HG02885 (cell line): Measurements from ENCODE around the gene DPM1.

Experiments used
- ATAC-seq: cut with Tn5 transposase; IDR thresholded peaks from one replicate; pipeline ENCODE4 v1.9.1; 2021; ENCODE audit warnings: mild to moderate bottlenecking; ENCODE audit not compliant: unreplicated experiment, poor library complexity

The DPM1 gene

GRCh38 chr20:50957798-50958614 lies at the start of gene DPM1:
Gene DPM1 (minus strand): TSS chr20:50958532. CDS start chr20:50958523, 9 bp downstream.
- peak; percentile 86 for ATAC-seq

GRCh38 chr20:51005214-51005613 lies 46.9 kb upstream of the DPM1 start:
- ATAC-seq: no peak

DNA sequence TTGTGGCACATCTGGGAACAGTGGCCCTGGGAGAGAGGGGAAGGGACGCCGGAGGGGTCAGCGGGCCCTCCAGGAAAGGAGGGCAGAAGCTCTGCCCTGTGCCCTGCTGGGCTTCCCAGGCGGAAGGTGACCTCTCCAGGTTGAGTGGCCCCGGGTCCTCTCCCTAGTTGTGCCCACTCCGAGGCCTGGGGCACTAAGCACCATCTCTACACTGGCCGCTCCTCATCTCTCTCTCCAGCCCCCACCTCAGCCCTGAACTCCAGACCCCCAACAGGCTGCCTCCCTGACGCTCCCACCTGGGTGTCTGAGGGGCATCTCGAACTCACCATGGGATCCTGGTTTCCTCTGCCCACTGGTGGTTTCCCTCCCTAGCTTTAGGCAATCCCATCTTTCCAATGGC lies 46.4 kb upstream of the DPM1 start:
- ATAC-seq: no peak

DNA sequence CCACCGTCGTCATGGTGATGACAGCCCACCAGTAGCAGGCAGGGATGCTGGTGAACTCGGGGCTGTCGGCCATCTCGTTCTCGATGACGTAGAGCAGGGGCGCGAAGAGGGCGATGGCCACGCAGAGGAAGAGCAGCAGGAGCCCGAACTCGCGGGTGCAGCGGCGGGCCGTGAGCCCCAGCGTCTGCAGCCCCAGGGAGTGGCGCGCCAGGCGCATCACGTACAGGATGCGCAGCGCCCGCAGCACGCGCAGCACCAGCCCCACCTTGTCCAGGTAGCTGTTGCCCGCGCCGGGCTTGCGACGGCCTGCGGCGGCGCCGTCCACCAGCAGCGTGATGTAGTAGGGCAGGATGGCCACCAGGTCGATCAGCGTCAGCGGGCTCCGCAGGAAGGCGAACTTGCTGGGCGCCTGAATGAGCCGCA lies 46.0 kb upstream of the DPM1 start:
- no peak for ATAC-seq

- no peak for ATAC-seq
These were observed 45.4 kb upstream of the DPM1 start for GRCh38 chr20:51003753-51004152.

GRCh38 chr20:51002633-51003032 lies 44.3 kb upstream of the DPM1 start:
- ATAC-seq: no peak

GRCh38 chr20:51001430-51002265 lies 43.3 kb upstream of the DPM1 start:
- no peak for ATAC-seq

- ATAC-seq: no peak
These were observed 41.0 kb upstream of the DPM1 start for GRCh38 chr20:50999355-50999754.

DNA sequence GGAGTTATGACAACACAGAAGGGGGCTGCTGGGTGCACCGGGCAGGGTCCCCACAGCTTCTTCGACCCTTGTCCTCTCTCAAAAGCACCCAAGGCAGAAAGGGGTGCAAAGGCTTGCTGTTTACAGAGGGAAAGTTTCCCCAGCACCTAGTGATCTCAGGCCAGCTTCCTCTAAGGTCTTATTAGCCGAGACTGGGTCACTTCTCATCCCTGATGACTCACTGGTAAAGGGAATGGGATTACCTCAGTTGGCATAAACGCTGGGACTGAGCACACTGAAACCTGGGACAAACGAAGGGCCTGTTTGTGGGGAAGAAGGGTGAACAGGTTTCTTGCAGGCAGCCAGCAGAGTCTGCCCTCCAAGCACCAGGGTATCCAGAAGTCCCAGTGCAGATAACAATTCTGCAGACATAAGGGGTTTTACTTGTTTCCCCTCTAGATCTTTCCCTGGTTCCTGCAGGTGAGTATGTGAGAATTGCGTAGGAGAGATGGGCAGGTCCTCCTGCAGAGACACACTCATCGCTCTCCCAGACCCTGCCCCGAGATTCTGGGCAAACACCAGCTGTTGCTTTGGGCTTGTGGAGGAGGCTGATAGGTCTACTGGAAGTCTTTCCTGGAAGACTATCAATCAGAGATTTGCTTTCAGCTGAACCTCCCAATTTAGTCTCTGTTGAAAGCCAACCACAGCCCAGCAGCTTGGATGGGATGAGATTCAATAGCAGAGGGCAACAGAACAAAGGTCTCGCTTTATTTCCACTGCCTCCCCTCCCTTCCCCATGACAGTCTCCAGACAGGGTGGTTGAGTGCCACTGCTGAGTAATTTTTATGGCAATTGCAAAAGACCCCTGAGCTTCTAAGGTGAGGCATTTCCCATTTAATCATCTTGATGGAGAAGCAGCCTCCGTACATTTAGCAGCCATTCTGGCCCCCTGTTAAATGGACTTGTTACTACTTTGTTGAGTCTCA lies 38.9 kb upstream of the DPM1 start:
- ATAC-seq: no peak

- ATAC-seq: no peak
These were observed 37.2 kb upstream of the DPM1 start for GRCh38 chr20:50995506-50995905.

DNA sequence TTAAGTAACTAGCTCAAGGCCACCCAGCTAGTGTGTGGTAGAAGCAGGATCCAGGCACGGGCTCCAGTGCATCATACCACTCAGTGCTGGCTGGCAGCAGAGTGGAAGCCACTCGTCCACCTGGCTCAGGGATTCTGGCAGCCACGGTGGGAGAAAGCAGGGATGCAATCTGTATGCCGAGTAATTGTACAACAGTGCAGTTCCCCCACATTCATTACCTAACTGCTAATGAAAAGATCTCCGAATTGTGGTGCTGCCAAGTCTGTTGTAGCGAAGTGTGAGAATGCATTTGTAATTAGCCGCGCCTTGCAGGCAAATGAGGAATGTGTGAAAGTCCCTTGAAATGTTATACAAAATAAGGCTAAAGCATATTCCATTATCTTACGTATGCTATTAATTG lies 35.5 kb upstream of the DPM1 start:
- ATAC-seq: no peak

DNA sequence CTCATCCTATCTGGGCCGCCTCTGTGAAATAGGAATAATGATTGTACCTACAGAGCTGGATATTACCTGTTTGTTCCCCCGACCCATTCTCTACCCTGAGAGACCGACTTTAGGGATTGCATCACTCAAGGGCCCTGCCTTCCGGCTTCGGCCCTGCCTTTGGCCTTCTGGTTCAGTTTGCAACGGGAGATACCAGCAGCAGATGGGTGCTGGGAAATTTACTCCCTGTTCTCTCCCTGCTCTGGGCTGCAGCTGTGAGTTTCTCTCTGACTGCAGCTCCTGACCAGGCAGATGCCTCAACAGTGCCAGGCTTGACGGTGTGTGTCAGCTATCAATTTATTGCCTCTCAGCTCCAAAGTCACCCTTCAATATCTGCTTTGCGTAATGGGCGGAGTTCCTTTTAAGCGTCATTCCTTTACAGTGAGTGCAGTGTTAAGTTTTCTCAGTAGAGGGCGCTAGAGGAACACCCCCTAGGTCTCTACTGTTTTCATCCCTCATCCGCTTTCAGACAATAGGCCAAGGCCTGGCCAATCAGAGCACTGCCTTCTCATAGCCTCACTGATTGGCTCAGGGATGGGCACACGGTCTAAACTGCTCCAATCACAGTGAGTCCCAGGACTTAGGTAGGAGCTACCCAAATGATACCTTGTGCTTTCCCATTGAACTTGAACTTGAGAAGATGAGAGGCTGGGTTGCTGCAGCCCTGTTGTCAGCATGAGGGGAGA lies 34.6 kb upstream of the DPM1 start:
- ATAC-seq: no peak

- no peak for ATAC-seq
These were observed 34.0 kb upstream of the DPM1 start for GRCh38 chr20:50992336-50992732.

- ATAC-seq: no peak
These were observed 32.7 kb upstream of the DPM1 start for GRCh38 chr20:50991076-50991475.

GRCh38 chr20:50987493-50988210 lies 29.3 kb upstream of the DPM1 start:
- peak; percentile 69 for ATAC-seq

DNA sequence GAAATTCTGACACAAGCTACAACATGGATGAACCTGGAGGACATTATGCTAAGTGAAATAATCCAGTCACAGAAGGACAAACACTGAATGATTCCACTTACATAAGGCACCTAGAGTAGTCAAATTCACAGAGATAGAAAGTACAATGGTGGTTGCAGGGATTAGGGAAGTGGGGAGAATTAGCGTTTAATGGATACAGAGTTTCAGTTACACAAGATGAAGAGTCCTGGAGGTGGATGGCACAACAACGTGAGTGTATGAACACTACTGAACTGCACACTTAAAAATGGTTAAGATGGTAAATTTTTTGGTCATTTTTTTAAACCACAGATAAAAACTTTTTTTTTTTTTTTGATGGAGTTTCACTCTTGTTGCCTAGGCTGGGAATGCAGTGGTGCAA lies 25.0 kb upstream of the DPM1 start:
- ATAC-seq: no peak

DNA sequence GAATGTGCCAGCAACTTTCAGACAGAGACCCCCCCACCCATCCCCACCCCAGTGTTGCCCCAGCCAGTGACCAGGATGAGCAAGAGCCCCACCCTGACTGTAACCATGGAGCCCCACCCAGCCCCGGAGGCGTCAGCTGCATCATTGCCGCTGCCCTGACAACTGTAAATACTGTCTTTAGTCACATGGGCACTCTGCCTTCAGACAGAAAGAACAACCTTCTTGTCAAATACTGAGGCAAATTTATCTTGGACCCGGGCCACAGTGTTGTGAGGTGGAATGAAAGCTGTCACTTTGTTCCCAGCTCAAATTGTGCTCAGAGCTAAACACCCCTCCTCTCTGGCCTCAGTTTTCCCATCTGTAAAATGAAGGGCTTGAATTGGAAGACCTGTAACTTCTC lies 24.0 kb upstream of the DPM1 start:
- ATAC-seq: no peak

GRCh38 chr20:50981714-50982048 lies 23.3 kb upstream of the DPM1 start:
- no peak for ATAC-seq
